Keratinocyte (primary cell): ENCODE measurements around the gene ST8SIA1. TPM values are rescaled to one million over a fixed set of nuclear protein-coding genes. Genes with fewer than 3 reads are reported as not detected.

Source experiments
- DNase-seq: peaks from one replicate; pipeline ENCODE4 v3.0.0-alpha.2; 2011; ENCODE audit warnings: low read depth, missing footprints, low spot score
- FAIRE-seq: peaks from 2 replicates; lab custom pipeline; 2011; peaks lifted over from hg19 to GRCh38; lab: Jason Lieb, UNC
- H2AFZ ChIP-seq: 2 replicates; pipeline ENCODE4 v1.6.0; 2012; ENCODE audit warnings: low read length, control low read depth, inconsistent platforms; ENCODE audit not compliant: control insufficient read depth
- H3K27ac ChIP-seq: 2 replicates; pipeline ENCODE4 v1.5.1; 2011; ENCODE audit warnings: low read length; ENCODE audit not compliant: control insufficient read depth, insufficient read depth
- H3K27me3 ChIP-seq: 3 replicates; pipeline ENCODE4 v1.6.0; 2011; ENCODE audit warnings: low read length; ENCODE audit not compliant: control insufficient read depth, insufficient read depth; ENCODE audit errors: extremely low read depth
- H3K36me3 ChIP-seq, 2 experiments: 2 replicates in 1 of 2; 3 replicates in 1 of 2; pipeline ENCODE4 v1.5.1; 2011; ENCODE audit warnings: low read length in 2 of 2, mild to moderate bottlenecking in 1 of 2; ENCODE audit not compliant: control insufficient read depth in 2 of 2, insufficient read depth in 2 of 2; ENCODE audit errors: extremely low read depth in 1 of 2
- H3K4me1 ChIP-seq: 3 replicates; pipeline ENCODE4 v1.5.1; 2011; ENCODE audit warnings: low read length; ENCODE audit not compliant: control insufficient read depth, insufficient read depth; ENCODE audit errors: extremely low read depth
- H3K4me2 ChIP-seq: 3 replicates; pipeline ENCODE4 v1.6.0; 2011; ENCODE audit warnings: low read depth, low read length; ENCODE audit not compliant: control insufficient read depth, insufficient read depth; ENCODE audit errors: extremely low read depth
- H3K4me3 ChIP-seq, 3 experiments: fragments of 200-600 bp in 1 of 3; sonication (generic) in 1 of 3; 2 replicates in 2 of 3; 3 replicates in 1 of 3; pipeline ENCODE4 v1.5.1; 2011 to 2016; ENCODE audit warnings: low read length in 3 of 3, mild to moderate bottlenecking in 3 of 3, control low read depth in 2 of 3, inconsistent platforms in 1 of 3, low read depth in 1 of 3, mixed read lengths in 1 of 3, mixed run types in 1 of 3, moderate library complexity in 1 of 3; ENCODE audit not compliant: control insufficient read depth in 2 of 3, insufficient read depth in 2 of 3; ENCODE audit errors: extremely low read depth in 1 of 3
- H3K79me2 ChIP-seq: 2 replicates; pipeline ENCODE4 v1.6.0; 2012; ENCODE audit warnings: low read length; ENCODE audit not compliant: control insufficient read depth, insufficient read depth
- H3K9ac ChIP-seq: 3 replicates; pipeline ENCODE4 v1.6.0; 2011; ENCODE audit warnings: low read length; ENCODE audit not compliant: control insufficient read depth, insufficient read depth; ENCODE audit errors: extremely low read depth
- H3K9me1 ChIP-seq: 3 replicates; pipeline ENCODE4 v1.6.0; 2011; ENCODE audit warnings: low read length; ENCODE audit not compliant: control insufficient read depth, insufficient read depth; ENCODE audit errors: extremely low read depth
- H3K9me3 ChIP-seq: 2 replicates; pipeline ENCODE4 v1.5.1; 2012; ENCODE audit warnings: low read depth, low read length; ENCODE audit not compliant: control insufficient read depth
- H4K20me1 ChIP-seq: 3 replicates; pipeline ENCODE4 v1.6.0; 2011; ENCODE audit warnings: low read length; ENCODE audit not compliant: control insufficient read depth, insufficient read depth; ENCODE audit errors: extremely low read depth
- CTCF ChIP-seq, 3 experiments: IDR thresholded peaks in 1 of 3; conservative IDR thresholded peaks in 1 of 3; optimal IDR thresholded peaks in 1 of 3; 2 replicates in 2 of 3; 3 replicates in 1 of 3; pipeline versions ENCODE3 to v1.5.1; 2011; ENCODE audit warnings: low read length in 3 of 3, mild to moderate bottlenecking in 3 of 3, moderate library complexity in 2 of 3, control low read depth in 1 of 3, inconsistent platforms in 1 of 3; ENCODE audit not compliant: insufficient read depth in 2 of 3; ENCODE audit errors: extremely low read depth in 1 of 3
- EZH2 ChIP-seq: IDR thresholded peaks from one replicate; pipeline ENCODE4 v1.6.1; 2012; ENCODE audit warnings: inconsistent platforms, mild to moderate bottlenecking, low read length, moderate library complexity
- dilution Hi-C: fragments of 300-500 bp; cut with MboI; formaldehyde crosslinking; loops from one replicate; pipeline ENCODE4 v1.7.0; 2020; ENCODE audit warnings: low sequenced_read_pairs; ENCODE audit not compliant: extremely low pct_ligation_motif_present
- polyA plus RNA-seq, 5 experiments: library from polyadenylated mRNA; depleted of rRNA in 3 of 5; stranded (reverse) in 3 of 5; stranded (forward) in 1 of 5; unstranded in 1 of 5; fragments of >200 nt; gene quantifications; 1 replicate in 1 of 5; 2 replicates in 3 of 5; 3 replicates in 1 of 5; pipeline versions ENCODE4 v1.2.1 to v1.2.3, GENCODE V29; 2011 to 2012; ENCODE audit warnings: missing spikeins in 2 of 5, low read depth in 1 of 5, low replicate concordance in 1 of 5

Gene ST8SIA1
- polyA plus RNA-seq, 1 donor (not counting 4 experiments of a cell fraction or from before 2014, with no cell fraction given): 0.50 TPM

GRCh38 chr12:22209422-22209821 is 125.1 kb downstream of the ST8SIA1 start:
- TF ChIP-seq CTCF (optimal IDR thresholded peaks at IDR 0.05 in 1 of 3, IDR thresholded peaks at IDR 0.05 in 1 of 3, conservative IDR thresholded peaks at IDR 0.05 in 1 of 3; ENCODE audit: extremely low read depth in 1 of 3, insufficient read depth in 2 of 3, low read length in 3 of 3) (no peak), EZH2 (no peak)
- peaks cover 11% of the 10 kb centered on the region for H3K4me1 ChIP-seq
- H3K4me2 ChIP-seq: no peak overlapping the region
- no peak overlapping the region for H3K27ac ChIP-seq
- dilution Hi-C loops: no loop called here
- no peaks in the 10 kb centered on the region for H3K36me3 ChIP-seq
- H3K79me2 ChIP-seq: no peaks in the 10 kb centered on the region
- no peaks in the 10 kb centered on the region for H3K9me3 ChIP-seq
- no peak overlapping the region for H3K4me3 ChIP-seq
- FAIRE-seq: peak; percentile 39
- DNase-seq: no peak
- peak overlapping the region; percentile 27 for H2AFZ ChIP-seq
- H3K27me3 ChIP-seq: no peaks in the 10 kb centered on the region
- H4K20me1 ChIP-seq: no peaks in the 10 kb centered on the region
- no peak overlapping the region for H3K9ac ChIP-seq
- no peaks in the 10 kb centered on the region for H3K9me1 ChIP-seq

- DNase-seq (no peak), FAIRE-seq (peak; percentile 86)
- Histone ChIP-seq H3K4me3 (peak overlapping the region in 2 of 3 experiments; percentile 6 to 28), H3K9me3 (no peaks in the 10 kb centered on the region), H3K79me2 (no peaks in the 10 kb centered on the region), H2AFZ (peak overlapping the region; percentile 35), H3K27ac (no peak overlapping the region), H4K20me1 (no peaks in the 10 kb centered on the region), H3K4me2 (peak overlapping the region; percentile 82), H3K27me3 (no peaks in the 10 kb centered on the region), H3K9ac (no peak overlapping the region), H3K4me1 (peaks cover 11% of the 10 kb centered on the region), H3K36me3 (no peaks in the 10 kb centered on the region), H3K9me1 (no peaks in the 10 kb centered on the region)
- no peak for TF ChIP-seq CTCF (optimal IDR thresholded peaks at IDR 0.05 in 1 of 3, IDR thresholded peaks at IDR 0.05 in 1 of 3, conservative IDR thresholded peaks at IDR 0.05 in 1 of 3; ENCODE audit: extremely low read depth in 1 of 3, insufficient read depth in 2 of 3, low read length in 3 of 3)
- TF ChIP-seq EZH2: no peak
- dilution Hi-C loops: no loop called here
Measured at GRCh38 chr12:22206111-22206728, 128.3 kb downstream of the ST8SIA1 start.
